GM18951 (cell line): ENCODE results near the gene TCF3.

Experiments used
- POLR2A ChIP-seq: IDR thresholded peaks from 4 replicates; pipeline ENCODE4 v1.6.1; 2011; ENCODE audit warnings: mild to moderate bottlenecking; ENCODE audit not compliant: insufficient read length, insufficient read depth; ENCODE audit errors: extremely low read depth
- in situ Hi-C: fragments of 300-500 bp; cut with MboI; formaldehyde crosslinking; loops from one replicate; pipeline ENCODE4 v1.12.0; 2022; ENCODE audit warnings: low sequenced_read_pairs, mixed read lengths, inconsistent platforms; ENCODE audit not compliant: unreplicated experiment

Gene TCF3

DNA sequence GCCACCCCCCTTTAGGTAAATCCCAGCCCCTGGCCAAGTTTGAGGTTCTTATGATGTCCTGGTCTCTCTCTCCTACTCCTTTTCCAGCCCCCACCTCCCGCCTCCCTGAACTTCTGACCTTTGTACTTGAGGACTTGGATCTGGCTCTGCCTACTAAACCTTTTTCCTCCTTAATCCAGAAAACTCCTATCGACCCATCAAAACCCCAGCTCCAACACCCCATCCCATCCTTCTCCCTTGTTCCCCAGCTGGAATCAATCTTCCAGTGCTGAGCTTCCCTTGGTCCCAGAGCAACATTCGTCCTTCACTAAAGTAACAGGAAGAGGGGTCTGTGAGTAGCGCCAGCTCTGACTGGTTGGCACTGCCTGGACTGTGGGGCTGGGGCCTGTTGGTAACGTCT, 29.9 kb downstream of the TCF3 start:
- in situ Hi-C loops, result no loop called here
- TF ChIP-seq POLR2A, result no peak

- in situ Hi-C loops, result no loop called here
- TF ChIP-seq POLR2A, result peak; percentile 19
Measured at GRCh38 chr19:1622007-1622406, 30.4 kb downstream of the TCF3 start.

GRCh38 chr19:1621574-1621973, 30.8 kb downstream of the TCF3 start:
- in situ Hi-C loops, result no loop called here
- TF ChIP-seq POLR2A, result no peak

DNA sequence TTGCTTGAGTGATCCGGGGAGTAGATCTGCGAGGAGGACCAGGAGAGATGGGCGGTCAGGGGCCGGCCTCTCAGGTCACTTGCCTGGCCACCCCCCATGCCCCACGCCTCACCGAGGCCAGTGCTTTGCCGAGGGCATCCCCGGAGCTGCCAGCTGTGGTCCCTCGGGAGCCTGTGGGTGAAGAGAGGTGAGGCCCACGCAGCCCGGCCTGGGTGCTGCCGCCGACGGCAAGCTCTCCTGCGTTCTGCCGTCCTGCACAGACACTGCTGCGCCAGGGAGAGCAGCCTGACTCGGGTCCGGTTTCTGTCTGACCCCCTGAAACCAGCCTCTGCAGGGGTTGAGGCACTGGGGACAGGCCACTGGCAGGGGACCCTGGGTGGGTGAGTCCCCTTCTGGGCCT, 31.4 kb downstream of the TCF3 start:
- in situ Hi-C loops, result no loop called here

GRCh38 chr19:1620502-1620901, 31.9 kb downstream of the TCF3 start:
- in situ Hi-C loops, result no loop called here

More for the DNA sequence above, 31.4 kb downstream of the TCF3 start:
- TF ChIP-seq POLR2A, result no peak

GRCh38 chr19:1619703-1620102, 32.7 kb downstream of the TCF3 start:
- in situ Hi-C loops, result no loop called here
- TF ChIP-seq POLR2A, result no peak

More at GRCh38 chr19:1620502-1620901, 31.9 kb downstream of the TCF3 start:
- TF ChIP-seq POLR2A, result no peak

DNA sequence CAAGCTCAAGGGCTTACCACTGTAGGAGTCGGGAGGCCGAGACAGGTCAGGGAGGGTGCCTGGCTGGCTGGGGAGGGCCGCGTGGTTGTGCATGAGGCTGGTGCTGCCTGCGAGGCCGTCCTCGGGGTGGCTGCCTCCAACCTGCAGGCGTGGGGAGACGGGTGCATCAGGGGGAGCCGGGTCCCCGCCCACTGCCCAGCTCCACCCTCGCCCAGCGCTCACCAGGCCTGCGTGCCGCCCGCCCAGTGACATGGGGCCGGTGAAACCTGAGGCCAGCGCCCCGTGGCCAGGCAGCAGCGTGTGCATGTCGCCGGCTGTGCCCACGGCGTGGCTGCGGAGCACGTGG, 33.3 kb downstream of the TCF3 start:
- in situ Hi-C loops, result no loop called here
- TF ChIP-seq POLR2A, result no peak

GRCh38 chr19:1618157-1619093, 34.0 kb downstream of the TCF3 start:
- in situ Hi-C loops, result no loop called here
- no peak for TF ChIP-seq POLR2A

- in situ Hi-C loops, result no loop called here
Measured at GRCh38 chr19:1616875-1617274, 35.5 kb downstream of the TCF3 start.

DNA sequence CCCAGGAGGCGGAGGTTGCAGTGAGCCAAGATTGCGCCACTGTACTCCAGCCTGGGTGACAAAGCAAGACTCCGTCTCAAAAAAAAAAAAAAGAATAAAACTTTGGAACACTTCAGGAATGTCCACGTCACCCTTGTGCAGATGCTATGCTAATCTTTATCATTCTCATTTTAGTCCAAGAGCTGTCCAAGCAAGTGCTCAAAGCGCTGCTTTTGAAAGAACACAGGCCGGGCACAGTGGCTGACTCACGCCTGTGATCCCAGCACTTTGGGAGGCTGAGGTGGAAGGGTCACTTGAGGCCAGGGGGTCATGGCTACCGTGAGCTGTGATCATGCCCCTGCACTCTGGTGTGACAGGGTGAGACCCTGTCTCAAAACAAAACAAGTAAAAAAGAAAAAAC, 36.0 kb downstream of the TCF3 start:
- in situ Hi-C loops, result no loop called here
- no peak for TF ChIP-seq POLR2A

More at GRCh38 chr19:1616875-1617274, 35.5 kb downstream of the TCF3 start:
- TF ChIP-seq POLR2A, result no peak

DNA sequence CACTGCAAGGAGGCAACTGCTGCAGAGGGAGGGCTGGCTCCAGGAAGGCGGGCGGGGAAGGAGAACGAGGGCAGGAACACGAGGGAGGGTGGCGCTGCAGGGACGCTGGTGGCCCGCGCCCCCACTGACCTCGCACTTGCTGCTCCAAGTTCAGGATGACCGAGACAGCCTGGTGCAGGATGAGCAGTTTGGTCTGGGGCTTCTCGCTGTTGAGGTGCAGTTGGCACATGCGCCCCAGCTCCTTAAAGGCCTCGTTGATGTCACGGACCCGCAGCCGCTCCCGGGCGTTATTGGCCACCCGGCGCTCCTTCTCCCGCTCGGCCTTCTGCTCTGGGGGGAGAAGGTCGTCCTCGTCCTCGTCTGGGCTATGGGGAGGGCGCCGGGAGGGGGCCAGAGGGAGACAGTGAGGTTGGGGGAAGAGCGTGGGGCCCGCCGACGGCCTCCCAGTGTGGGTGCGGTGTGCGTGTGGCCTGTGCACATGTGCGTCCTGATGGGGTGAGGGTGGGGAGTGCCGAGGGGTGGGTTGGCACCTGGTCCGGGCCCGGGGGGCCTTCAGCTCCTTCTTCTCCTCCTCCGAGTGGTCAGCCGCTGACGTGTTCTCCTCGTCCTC, 37.2 kb downstream of the TCF3 start:
- no peak for TF ChIP-seq POLR2A
- in situ Hi-C loops, result no loop called here

DNA sequence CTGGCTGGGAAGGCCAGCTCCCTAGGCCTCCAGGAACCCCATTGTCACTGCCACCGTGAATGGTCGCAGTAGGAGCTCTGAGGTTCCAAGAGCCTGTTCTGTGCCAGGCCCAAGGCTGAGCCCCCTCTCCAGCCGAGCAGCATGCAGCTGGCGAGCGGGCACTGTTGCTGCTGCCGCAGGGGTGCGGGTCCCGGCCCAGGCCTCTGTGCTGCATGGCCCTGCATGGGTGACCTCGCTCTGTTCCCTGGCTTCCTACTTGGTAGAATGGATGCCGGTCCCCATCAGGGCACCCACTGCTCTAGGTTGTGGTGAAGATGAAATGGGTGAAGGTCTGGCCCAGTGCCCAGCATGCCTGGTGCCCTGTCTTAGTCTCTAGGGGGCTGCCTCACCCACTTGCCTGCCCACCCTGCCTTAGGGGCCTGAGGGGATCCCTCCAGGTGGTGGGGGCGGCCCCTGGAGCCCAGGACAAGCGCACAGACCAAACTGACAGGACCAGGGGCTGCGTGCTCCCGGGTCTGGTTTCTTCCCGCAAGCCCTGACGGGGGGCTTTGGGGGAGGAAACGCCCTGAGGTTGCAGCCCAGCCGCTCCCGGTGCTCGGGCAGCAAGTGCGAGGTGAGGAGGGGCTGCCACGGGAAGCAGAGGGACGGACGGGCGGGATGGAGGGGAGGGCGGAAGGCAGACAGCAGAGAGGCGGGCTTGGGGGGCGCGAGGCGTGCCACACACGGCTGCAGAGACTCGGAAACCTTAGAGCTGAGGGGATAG, 38.4 kb downstream of the TCF3 start:
- peak; percentile 15 for TF ChIP-seq POLR2A
- in situ Hi-C loops, result no loop called here

DNA sequence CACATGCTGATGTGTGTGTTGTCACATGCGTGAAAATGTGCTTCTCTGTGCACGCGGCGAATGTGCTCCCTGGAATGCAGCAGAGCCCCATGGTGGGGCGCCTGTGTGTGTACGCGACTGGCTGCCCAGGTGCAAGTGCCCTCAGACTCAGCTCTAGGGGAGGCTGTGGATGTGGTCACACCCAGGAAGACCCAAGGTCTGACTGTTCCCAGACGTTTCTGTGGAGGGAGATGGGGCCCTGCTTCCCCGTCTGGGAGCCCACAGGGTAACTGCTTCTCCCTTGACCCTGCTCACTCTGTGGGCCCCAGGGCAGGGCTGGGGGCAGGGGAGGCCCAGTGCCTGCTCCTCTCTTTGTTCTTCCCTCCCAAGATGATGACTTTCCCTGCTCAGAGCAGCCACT, 39.3 kb downstream of the TCF3 start:
- in situ Hi-C loops, result no loop called here
- TF ChIP-seq POLR2A, result no peak
